ENCODE results near the gene P2RX4.
A peak's percentile ranks its signal among the peaks of the same experiment; 100 is the strongest.

DNA sequence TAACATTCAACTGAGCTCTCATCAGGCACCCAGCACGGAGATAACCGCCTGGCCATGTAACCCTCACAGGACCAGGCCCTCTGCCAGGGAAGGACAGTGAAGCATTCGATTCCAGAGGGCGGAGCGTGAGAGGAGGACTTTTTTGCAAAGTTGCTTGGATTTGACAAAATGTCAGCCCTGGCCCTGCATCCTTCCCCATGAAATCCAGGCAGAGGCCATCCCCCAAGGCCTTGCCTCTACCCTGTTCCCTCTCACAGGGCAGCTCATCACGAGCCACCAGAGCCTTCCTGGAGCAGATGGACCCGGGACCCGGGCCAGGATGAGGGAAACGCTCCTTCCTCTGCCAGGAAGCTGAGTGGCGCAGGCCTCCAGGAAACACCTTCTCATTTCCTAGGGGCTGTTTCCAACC lies 69.6 kb downstream of the P2RX4 start:
- TF ChIP-seq POLR2AphosphoS5 (IDR thresholded peaks at IDR 0.05) (peak; percentile 17 to 55), EP300 (IDR thresholded peaks at IDR 0.05) (no peak)
- TF ChIP-seq, protein P1, sequence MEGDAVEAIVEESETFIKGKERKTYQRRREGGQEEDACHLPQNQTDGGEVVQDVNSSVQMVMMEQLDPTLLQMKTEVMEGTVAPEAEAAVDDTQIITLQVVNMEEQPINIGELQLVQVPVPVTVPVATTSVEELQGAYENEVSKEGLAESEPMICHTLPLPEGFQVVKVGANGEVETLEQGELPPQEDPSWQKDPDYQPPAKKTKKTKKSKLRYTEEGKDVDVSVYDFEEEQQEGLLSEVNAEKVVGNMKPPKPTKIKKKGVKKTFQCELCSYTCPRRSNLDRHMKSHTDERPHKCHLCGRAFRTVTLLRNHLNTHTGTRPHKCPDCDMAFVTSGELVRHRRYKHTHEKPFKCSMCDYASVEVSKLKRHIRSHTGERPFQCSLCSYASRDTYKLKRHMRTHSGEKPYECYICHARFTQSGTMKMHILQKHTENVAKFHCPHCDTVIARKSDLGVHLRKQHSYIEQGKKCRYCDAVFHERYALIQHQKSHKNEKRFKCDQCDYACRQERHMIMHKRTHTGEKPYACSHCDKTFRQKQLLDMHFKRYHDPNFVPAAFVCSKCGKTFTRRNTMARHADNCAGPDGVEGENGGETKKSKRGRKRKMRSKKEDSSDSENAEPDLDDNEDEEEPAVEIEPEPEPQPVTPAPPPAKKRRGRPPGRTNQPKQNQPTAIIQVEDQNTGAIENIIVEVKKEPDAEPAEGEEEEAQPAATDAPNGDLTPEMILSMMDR (IDR thresholded peaks at IDR 0.05), result no peak

Measured in upper lobe of left lung (tissue), 4 donors.